Measurements from ENCODE around the gene PEX14. TPM values are rescaled to one million over a fixed set of nuclear protein-coding genes. Genes with fewer than 3 reads are reported as not detected.

Gene PEX14
- total RNA-seq, 4 donors from 2014 or later = 10.0 to 20.2 (median 12.6) TPM

- TF ChIP-seq CTCF (IDR thresholded peaks at IDR 0.05; ENCODE audit: low read depth) = no peak
Measured at GRCh38 chr1:10517677-10517982, 42.9 kb downstream of the PEX14 start.

GRCh38 chr1:10519016-10519417 lies 44.3 kb downstream of the PEX14 start:
- TF ChIP-seq CTCF (IDR thresholded peaks at IDR 0.05; ENCODE audit: low read depth) = no peak

GRCh38 chr1:10520497-10520896 lies 45.7 kb downstream of the PEX14 start:
- no peak for TF ChIP-seq CTCF (IDR thresholded peaks at IDR 0.05; ENCODE audit: low read depth)

- TF ChIP-seq CTCF (IDR thresholded peaks at IDR 0.05; ENCODE audit: low read depth) = no peak
Measured at GRCh38 chr1:10520952-10521351, 46.2 kb downstream of the PEX14 start.

- TF ChIP-seq CTCF (IDR thresholded peaks at IDR 0.05; ENCODE audit: low read depth) = no peak
Measured at GRCh38 chr1:10521537-10522157, 46.9 kb downstream of the PEX14 start.

- TF ChIP-seq CTCF (IDR thresholded peaks at IDR 0.05; ENCODE audit: low read depth) = no peak
Measured at GRCh38 chr1:10522322-10522860, 47.6 kb downstream of the PEX14 start.

GRCh38 chr1:10525208-10525607 lies 50.5 kb downstream of the PEX14 start:
- no peak for TF ChIP-seq CTCF (IDR thresholded peaks at IDR 0.05; ENCODE audit: low read depth)
